Activated CD8-positive, alpha-beta memory T cell treated with anti-CD3 and anti-CD28 coated beads for 48 hours (primary cell): Measurements from ENCODE around the gene KBTBD12.
"Not testable (repeated sequence)": the region's sequence is repeated elsewhere in the genome, so short reads cannot be mapped to it uniquely, and the experiment has no call there.

Experiments used
- DNase-seq, 3 experiments: peaks; one replicate each; pipeline ENCODE4 v3.0.0-alpha.2; 2020; ENCODE audit warnings: low read depth in 2 of 3, low spot score in 2 of 3

KBTBD12 gene

DNA sequence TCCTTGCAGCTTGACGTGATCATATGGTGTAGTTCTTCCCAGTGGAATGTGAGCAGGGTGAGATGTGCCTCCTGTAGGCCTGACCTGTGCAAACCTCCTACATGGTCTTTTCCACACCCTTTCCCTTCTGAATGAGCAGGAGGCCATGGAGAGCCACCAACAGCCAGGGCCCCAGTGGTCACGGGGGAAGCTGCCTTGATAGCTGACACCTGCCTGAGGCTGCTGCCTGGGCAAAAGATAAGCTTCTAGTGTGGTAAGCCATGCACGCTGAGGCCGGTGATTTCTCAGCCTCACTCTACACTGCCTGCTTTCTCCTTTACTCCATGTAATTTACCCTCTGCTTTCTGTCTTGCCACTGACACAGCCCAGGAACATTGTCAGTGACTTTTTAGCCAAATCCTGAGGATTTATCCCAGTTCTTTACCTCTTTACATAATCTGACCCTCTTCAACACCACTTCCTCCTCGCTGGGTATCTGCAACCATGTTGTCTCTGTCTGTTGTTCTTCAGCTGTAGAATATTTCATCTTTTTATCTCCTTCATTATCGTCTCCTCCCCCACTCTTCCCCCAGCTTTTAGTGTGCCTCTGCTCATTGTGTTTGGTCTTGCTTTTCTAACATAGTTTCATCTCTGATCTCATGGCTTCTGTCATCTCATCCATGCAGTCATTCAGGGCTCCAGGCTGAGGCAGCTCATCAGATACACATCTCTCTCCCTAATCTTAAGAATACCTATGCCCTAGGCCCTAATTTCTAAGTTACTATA is 11.2 kb upstream of the KBTBD12 start:
- DNase-seq, result no peak

DNA sequence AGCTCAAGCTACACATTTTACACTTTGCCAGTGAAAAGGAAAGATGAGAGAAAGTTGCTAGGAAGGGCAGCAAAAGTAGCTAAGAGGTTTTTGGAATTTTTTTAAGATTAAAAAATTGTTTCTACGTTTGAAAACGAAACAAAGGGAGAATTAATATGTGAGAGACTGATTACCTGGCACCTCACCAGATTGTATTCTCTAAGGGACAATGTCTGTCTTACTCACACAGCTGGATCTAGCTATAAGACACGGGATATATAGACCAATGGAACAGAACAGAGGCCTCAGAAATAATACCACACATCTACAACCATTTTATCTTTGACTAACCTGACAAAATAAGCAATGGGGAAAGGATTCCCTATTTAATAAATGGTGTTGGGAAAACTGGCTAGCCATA is 9.5 kb upstream of the KBTBD12 start:
- DNase-seq, result no peak

DNA sequence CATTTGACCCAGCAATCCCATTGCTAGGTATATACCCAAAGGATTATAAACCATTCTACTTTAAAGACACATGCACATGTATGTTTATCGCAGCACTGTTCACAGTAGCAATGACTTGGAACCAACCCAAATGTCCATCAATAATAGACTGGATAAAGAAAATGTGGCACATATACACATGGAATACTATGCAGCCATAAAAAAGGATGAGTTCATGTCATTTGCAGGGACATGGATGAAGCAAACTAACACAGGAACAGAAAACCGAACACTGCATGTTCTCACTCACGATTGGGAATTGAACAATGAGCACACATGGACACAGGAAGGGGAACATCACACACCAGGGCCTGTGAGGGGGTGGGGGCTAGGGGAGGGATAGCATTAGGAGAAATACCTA is 8.4 kb upstream of the KBTBD12 start:
- DNase-seq, result not testable (repeated sequence)

DNA sequence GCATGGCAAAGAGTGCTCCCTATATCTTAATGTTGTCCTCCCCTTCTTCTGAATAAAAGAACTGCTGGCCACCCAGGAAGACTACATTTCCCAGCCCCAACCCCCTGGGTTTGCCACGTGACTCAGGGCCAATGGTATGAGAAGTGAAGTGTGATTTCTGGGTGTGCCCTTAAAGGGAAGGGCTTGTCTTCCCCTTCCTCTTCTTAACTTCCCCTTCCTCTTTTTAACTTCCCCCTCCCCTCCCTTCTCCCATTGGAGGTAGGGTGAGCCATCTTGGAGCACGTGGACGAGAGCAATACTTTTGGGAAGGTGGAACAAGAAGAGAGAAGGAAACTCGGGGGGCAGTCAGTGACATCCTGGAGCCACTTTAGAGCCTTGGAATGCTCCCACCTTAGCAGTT is 6.8 kb upstream of the KBTBD12 start:
- no peak for DNase-seq

DNA sequence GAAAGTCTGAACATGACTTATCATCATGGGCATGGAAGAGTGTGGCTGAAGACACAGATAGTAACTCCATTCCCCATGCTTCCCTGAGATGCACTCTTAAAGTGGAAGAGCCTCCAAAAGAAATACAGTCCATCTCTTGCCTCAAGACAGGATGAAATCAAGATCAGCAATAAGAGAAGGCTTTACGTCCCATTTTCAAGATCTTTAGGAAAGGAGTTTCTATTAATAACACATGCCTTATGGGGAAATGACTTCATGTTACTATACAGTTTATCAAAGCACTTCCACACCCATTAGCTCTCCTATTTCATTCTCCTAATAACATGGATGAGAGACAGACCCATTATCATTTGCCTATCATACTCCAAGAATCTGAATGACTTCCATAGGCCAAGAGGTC is 6.1 kb upstream of the KBTBD12 start:
- no peak for DNase-seq

DNA sequence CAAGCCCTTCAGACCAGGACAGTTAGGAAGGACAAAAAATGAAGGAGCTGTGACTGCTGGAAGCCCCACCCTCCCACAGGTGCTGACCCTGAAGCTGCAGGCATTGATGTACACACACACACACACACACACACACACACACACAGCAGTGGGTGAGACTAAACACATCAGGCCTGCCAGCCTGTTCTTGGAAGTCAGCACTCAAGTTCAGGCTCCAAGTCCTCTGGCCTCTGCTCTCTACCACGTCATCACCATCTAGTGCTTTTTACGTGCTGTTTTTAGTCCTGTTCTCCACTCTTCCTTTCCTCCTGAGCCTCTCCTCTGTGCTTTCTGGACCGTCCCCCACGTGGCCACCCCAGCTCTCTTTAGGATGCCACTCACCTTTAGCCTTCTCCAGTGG is 5.4 kb upstream of the KBTBD12 start:
- DNase-seq, result no peak

DNA sequence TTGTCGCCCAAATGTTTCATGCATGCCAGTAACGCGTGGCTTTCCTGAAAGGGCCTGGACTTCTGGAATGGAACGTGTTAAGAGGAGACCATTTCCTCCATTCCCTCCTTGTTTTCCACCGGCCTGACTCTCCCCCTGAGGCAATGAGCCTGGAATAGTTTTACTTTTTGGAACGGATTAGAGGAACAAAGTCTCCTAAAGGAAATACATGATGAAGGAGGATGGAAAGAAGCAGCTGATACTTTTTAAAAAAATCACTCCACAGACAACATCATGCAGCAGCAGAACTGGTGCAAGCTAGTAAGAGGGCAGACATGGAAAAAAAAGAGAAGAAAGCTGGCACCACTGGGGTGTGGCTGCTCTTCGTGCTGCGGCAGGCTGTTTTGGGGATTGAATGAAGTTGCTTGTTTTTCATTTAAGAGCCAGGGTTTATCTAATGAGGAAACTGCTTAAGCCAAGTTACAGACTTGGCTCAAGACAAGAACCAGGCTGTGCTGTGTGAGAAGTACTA is 3.6 kb upstream of the KBTBD12 start:
- no peak for DNase-seq

DNA sequence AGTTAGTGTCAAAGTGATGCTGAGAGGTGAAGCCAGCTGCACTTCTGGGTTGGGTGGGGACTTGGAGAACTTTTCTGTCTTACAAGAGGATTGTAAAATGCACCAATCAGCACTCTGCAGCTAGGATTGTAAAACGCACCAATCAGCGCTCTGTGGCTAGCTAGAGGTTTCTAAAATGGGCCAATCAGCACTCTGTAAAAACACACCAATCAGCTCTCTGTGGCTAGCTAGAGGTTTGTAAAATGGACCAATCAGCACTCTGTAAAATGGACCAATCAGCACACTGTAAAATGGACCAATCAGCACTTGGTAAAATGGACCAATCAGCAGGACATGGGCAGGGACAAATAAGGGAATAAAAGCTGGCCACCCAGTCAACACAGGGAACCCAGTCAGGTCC is 1.2 kb upstream of the KBTBD12 start:
- DNase-seq, result not testable (repeated sequence)

DNA sequence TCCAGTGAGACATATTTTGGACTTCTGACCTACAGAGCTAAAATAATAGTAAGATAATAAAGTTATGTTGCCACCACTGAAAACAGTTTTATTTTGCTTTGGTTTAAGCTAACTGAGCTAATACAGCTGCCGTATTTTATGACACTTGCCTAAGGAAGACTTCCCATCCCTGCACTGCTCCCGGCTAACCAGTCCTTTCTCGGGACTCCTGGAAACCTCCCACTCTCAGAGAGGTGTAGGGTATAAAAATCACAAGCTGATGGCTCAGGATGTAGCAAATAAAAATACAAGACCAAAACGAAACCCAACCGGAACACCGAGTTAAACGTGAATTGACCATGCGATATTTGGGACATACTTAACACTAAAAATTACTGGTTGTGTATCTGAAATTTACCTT is 448 bp upstream of the KBTBD12 start:
- no peak for DNase-seq

DNA sequence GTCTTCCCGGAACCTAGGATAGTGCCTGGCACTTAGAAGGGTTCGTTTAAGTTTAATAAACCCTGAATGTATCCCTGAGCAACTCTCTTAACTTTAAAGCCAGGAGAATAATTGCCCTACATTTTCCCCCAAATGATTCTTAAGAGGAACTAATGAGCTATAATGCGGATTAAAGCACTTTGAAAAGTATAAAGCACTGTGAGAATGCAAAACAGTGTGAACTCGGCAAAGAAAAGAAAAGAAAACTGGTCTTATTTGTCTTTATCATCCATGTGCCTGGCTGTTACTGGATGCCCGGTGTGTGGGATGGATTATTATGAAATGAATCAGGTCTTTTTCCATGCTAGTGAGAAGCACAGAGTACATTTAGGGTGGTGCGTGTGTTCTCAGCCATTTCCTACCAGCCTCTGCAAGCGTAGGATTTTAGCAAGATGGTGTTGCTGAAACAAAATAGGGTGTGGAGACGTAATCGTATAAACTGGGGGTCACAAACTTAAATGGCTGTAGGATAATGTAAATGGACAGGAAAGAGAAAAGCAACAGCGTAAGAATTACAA is 983 bp downstream of the KBTBD12 start:
- DNase-seq, result no peak

DNA sequence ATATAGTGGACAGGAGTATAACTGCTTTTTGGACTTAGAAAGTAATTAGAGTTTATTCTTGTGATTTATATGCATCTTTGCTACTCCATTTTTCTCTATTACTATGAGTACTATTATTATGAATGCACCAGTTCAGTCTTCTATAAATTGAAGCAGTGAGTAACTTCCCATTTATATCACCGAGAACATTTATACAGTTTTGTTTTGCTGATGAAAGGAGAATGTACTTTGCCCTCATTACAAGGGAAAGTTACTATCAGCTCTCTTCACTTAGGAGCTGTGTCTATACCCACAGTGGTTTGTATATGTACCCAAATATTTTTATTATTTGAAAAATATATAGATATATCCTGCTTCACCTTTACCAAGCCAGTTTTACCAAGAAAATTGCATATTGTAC is 5.7 kb downstream of the KBTBD12 start:
- no peak for DNase-seq

DNA sequence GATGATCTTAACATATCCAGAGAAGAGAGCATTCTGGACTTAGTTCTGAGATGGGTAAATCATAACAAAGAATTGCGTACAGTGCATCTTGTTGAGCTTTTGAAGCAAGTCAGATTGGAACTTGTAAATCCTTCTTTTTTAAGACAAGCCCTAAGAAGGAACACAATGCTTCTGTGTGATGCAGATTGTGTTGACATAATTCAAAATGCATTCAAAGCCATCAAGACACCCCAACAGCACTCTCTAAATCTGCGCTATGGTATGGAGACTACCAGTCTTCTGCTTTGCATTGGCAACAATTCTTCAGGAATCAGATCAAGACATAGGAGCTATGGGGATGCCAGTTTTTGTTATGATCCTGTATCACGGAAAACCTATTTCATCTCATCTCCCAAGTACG is 8.6 kb downstream of the KBTBD12 start:
- DNase-seq, result no peak

DNA sequence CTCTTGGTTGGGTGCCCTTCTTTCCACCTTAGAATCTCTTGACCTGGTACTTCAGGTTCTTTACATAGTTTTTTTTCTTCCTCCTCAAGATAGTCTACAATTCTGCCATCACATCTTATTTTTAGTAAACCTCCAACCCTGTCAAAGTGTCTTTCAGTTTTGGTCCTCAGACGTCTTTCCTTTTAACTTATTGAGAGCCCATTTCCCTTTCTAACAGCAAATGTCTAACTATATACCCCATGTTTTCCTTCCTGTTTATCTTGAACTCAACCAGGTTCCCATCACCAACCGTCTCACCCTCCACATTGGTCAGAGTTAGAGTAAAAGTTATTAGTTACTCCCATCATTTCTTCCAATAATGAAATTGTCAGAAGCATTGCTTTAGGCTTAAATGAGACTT is 10.4 kb downstream of the KBTBD12 start:
- DNase-seq, result no peak

DNA sequence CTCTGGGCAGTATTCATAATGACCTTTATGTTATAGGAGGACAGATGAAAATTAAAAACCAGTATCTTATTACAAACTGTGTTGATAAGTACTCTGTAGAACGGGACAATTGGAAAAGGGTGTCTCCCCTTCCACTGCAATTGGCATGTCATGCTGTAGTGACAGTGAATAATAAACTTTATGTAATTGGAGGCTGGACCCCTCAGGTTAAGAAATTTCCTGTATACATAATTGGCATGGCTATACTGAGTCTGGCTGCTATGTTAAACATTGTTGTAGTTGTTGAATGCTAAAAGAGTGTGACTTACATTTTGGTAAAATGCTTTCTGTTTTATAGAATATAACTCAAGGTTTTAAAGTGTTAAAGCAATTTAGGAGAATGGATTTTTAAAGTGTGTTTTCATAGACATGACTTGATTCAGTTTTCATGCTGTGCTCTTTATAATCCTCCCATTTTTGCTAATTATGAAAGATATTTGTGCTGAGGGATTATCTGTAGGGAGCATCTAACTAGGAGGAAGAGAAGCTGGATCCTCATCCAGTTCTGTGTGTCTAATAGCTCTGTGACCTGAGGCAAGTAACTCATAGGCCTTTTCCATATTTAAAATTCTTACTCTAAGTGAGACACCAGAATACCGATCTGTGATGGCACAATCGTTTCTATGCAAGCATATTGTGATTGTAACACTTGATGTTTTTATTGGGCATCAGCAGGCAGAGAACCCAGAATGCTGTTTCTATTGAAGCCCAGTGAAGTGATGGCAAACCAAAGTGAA is 13.0 kb downstream of the KBTBD12 start:
- no peak for DNase-seq

DNA sequence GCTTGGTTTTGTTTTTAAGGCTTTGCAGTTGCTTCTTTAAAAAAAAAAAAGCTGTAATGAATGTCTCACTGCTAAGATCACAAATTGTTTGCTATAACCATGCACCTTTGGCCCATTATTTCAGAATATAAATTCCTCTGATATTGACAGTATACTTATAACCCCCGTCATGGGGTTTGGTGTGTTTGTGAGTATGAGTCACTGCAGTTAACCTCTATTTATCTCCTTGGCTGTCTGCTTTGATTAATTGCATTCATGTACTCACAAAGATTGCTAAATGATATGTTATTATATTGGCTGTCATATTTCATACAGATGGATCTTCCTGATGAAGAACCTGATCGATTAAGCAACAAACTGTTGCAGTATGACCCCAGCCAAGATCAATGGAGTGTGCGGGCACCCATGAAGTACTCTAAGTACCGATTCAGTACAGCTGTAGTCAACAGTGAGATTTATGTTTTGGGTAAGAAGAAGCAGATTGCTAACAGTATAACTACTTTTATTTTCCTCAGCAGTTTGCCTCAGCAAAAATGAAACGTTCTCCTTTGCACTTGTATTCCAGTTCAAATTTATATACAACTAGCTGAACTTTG is 14.9 kb downstream of the KBTBD12 start:
- no peak for DNase-seq

DNA sequence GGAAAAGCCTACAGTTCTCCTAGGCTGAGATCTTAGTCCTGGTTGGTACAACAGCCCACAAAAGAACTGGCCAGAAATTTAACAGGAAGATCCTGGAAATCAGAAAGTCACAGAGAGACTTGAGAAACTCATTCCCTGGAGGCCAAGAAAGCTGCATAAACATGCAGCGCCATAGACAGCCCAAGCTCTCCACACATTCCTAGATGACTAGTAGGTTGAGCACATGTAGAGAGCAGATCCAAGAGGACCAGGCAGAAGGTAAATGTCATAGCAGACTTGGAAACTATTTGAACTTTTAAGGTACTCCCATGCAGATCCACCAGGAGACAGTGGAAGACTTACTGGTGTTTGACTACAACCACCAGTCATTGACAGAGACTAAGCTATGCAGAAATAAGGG is 18.4 kb downstream of the KBTBD12 start:
- no peak for DNase-seq

DNA sequence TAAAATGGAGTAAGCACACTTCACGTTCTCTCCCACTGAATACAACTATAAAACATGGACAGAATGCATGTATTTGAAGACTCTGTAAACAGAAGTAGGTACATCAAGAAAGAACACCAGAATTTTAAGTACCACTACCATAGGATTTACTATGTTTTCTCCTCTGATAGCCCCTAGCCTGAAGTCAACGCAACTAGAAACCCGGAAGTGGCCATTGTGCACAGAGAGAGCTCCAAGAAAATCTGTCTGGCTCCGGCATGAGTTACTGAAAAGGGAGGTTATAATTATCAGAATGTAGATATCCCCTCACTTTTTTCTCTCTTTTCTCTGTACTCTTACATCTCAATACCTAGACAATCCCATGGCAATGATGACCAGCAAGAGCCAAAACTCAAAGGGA is 23.8 kb downstream of the KBTBD12 start:
- no peak for DNase-seq

DNA sequence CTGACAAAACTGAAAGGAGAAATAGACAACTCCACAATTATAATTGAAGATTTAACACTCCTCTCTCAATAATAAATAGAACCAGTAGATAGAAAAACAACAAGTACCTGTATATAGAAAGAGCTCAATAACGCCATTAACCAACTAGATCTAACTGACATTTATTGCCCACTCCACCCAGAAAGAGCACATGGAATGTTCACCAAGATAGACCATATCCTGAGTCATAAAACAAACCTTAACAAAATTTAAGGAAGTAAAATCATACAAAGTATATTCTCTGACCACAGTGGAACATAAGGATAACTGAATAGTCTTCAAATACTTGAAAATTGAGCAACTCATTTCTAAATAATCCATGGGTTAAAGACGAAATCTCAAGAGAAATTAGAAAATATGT is 25.1 kb downstream of the KBTBD12 start:
- no peak for DNase-seq

DNA sequence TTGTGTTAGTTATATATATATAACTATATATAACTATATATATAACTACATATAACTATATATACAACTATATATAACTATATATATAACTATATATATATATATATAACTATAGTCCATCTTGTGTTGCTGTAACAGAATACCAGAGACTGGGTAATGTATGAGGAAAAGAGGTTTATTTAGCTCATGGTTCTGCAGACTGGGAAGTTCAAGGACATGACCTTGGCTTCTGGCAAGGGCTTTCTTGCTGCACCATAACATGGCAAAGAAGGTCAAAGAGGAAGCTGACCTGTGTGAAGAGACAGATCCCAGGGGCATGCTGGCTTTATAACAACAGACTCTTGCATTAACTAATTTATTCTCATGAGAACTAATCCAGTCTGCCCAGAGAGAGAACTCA is 27.6 kb downstream of the KBTBD12 start:
- no peak for DNase-seq

DNA sequence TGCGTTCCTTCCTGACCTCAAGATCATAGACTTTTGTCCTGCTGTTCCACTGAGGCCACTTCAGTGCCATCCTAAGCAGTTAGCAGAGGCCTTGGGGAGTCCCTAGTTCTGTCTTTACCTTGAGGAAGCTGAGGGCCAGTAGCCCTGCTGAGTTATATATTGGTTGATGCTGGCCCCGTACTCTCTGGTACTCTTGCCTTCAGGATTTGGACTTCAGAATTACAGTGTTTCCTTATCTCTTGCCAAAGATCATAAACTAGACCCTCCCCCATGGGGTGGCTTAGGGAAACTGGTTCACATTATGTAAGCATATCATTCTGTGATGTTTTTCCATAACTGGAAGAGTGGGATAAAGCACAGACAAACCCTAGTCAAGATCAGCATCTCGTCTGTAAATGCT is 33.2 kb downstream of the KBTBD12 start:
- DNase-seq, result no peak

DNA sequence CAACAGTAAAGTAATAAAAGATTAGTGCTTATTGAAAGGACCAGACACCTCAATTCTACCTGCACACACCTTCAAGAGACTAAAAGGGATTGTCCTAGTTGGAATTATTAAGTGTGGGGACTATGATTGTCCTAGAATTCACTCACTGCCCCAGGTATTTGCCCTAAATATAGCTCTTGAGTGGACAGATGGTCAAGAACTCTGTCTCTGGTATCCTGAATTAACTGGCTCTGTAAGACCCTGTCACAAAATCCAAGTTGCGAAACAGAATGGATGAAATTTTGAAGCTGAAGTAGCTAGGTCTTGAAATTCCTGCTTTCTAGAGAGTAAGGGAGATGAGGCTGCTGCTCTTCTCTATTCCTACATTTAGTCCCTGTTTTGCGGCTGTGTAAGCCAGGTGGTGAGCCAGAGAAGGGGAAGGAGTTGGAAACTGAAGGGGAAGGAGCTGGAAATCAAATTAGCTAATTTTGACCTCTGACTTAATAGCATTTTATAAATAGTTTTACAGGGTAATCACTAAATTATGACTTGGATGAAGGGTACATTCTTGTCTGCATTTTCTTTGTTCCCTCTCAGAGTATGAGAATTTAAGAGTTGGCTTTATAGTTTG is 34.5 kb downstream of the KBTBD12 start:
- DNase-seq, result no peak
